ENCODE results near the gene UTS2R.
"Not testable (repeated sequence)": the region's sequence is repeated elsewhere in the genome, so short reads cannot be mapped to it uniquely, and the experiment has no call there.

The UTS2R gene

DNA sequence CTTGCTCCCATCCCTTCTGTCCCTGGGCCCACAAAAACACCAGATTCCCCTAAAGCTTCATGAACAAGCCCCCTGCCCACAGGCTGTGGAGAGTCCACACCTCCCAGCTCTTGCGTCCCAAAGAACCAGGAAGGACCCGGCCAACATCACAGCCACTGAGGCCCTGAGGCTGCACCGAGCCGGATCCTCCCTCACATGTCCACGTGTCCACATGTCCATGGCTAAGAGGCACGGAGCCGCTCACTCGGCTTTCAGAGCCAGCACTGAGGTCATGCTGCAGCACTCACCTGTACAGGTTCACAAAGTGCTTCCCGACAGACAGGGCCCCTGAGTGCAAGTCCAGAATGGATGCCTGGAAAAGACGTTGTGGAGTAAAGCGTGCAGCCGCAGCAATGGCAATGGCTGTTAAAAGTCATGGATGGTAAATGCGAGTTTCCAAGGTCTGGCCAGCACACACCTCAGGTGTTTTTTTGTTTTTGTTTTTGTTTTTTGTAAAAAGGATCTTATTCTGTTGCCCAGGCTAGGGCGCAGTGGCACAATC lies 34.6 kb downstream of the UTS2R start:
- FAIRE-seq (no peak), DNase-seq (ENCODE audit: low spot score) (no peak)

DNA sequence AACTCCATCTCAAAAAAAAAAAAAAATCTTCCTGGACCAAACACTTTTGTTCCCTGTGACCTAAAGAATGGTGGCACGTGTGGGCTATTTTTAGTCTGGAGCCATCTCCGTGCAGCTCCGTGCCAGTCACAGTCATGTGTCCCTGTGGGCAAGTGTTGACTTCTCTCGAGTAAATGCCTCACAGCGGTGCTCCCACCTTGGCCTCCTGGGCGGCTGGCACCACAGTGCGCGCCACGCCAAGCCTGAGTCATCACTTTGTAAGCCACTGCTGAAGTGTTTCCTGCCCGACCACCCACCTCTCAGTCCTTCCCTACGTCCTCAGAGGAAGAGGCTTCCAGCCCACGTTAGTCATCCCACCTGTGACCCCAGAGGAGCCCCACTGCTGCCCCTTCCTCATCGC lies 35.7 kb downstream of the UTS2R start:
- peak; percentile 92 for FAIRE-seq
- peak; percentile 85 for DNase-seq (ENCODE audit: low spot score)

DNA sequence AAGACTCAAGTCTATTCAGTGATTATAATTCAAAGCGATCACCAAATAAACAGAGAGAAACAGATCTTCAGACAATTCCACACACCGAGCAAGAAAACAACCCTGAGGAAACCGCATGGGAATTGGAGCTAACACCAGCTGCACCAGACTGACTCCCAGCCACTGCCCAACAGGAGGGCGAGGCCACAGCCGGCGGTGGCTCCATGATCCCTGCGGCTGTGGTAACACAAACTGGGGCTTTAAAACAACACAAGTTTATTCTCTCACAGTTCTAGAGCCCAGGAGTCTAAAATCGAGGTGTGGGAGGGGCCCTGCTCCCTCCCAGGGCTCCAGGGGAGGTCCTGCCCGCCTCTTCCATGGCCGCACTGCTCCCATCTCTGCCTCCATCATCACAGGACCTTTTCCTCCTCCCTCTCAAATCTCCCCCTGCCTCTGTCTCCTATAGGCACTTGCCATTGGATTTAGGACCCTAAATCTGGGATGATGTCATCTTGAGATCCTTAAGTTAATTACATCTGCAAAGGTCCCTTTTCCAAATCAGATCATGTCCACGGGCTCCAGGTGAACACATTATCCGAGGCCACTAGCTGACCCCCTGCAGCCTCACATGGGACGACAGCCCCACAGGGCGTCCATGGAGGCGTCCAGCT lies 36.8 kb downstream of the UTS2R start:
- DNase-seq (ENCODE audit: low spot score) (no peak), FAIRE-seq (no peak)

- peak; percentile 72 for FAIRE-seq
- no peak for DNase-seq (ENCODE audit: low spot score)
Observed at GRCh38 chr17:82408938-82409318, 37.4 kb downstream of the UTS2R start.

GRCh38 chr17:82410014-82410716 lies 38.6 kb downstream of the UTS2R start:
- peak; percentile 17 for FAIRE-seq
- no peak for DNase-seq (ENCODE audit: low spot score)

DNA sequence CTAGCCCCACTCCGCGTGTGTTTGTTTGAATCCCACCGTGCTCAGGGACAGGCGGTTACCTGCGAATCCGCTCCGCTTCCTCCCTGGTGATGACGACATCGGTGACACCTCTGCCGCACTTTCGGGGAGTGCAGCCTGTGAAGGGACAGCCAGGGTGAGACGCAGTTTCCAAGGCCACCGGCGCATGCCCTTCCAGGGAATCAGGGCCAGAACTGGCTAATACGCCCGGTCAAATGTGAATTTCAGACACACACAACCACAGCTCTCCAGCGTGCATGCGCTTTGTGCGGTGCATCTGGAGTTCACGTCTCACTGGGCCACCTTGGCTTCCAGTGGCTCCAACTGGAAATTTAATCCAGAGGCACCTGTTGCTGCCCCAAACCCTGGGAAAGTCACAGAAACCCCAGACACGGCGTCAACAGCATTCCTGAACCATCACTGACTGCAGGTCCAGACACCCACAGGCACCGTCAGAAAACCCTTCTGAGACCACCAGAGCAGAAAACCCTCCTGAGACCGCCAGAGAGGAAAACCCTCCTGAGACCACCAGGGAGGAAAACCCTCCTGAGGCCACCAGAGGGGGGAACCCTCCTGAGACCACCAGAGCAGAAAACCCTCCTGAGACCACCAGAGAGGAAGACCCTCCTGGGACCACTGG lies 40.0 kb downstream of the UTS2R start:
- FAIRE-seq (peak; percentile 30), DNase-seq (ENCODE audit: low spot score) (no peak)

DNA sequence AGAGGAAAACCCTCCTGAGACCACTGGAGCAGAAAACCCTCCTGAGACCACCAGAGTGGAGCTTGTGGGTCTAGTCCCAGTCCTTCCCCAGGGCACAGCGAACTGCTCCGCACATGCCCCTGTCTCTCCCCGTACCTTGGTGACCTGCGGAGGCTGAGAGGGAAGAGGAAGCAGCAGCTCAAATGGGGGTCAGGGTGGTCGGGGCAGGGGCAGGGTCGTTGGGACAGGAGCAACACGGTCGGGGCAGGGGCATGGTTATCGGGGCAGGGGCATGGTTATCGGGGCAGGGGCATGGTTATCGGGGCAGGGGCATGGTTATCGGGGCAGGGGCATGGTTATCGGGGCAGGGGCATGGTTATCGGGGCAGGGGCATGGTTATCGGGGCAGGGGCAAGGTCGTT lies 40.5 kb downstream of the UTS2R start:
- DNase-seq (ENCODE audit: low spot score); FAIRE-seq: not testable (repeated sequence)

DNA sequence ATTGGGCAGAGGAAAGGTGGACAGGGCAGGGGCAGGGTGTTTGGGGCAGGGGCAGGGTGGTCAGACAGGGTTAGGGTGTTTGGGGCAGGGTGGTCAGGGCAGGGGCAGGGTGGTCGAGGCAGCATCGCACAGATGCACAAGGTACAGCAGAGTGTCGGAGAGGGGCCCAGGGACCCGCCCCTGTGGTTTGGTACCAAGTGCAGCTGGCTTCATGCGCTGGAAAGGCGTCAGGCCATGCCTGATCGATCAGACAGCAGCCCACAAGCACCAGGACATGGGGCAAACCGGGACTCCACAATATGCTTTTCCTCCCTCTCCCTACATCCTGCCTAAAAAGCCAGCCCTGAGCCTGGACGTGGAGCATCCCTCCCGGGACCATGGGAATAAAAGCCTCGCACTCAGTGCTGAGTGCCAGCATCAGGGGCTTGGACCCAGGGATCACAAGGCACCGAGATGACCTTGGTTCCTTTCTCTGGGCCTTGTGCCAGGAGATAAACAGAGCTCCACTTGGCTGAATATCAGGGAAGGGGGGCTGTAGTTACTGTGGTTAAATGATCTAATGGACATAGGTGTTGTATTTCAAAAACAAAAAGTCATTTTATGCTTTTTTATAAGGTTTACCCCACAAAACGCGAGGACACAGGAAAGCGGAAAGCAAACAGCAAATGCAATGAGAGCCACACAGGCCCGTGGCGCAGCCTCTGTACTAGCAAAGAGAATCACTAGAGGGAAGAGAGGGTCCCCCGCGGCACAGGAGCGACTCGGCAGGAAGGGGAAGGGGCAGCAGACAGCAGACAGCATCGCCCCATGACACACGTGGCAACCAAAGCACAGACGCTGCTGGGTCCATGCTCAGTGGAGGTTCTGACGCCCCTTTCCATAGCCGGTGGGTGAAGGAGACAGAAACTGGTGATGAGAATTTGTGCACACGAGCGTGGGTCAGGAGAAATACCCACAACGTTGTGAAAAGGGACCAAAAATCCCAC lies 41.3 kb downstream of the UTS2R start:
- FAIRE-seq = no peak

DNA sequence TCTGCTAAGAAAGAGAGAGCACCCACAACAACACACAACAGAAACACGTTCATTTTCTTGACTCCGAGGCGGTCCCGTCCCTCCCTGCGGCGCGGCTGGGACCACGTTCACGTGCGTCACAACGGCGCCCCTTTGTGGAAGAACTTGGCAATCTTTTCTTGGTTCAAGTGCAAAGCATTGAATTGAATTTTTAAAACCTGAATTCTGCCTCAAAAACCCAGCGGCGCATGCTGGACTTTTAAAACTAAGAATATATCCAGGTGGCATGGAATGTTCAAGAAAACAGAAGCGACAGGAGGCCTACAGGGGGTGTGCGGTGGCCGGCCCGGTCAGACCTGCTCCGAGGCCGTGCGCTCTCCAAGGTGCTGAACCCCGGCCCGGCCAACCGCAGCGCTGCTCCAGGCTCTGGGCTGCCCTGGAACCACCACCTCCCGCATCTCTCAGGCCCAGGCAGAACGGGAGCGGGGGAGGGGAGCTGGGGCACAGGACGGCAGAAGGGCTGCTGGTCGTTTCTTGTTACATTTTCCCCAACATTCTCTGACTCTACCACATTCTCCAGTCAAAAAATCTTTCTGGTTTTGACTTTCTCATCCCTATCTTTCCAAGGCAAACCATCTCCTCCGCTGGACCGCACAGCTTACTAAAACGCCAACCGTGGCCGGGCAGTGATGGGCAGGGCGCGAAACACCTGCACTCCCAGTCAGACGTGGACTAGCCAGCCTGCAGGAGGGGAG lies 43.1 kb downstream of the UTS2R start:
- FAIRE-seq (no peak), DNase-seq (ENCODE audit: low spot score) (peak; percentile 84)

More for the DNA sequence above, 41.3 kb downstream of the UTS2R start:
- DNase-seq (ENCODE audit: low spot score) = no peak

- no peak for DNase-seq (ENCODE audit: low spot score)
- FAIRE-seq = no peak
Observed at GRCh38 chr17:82415336-82415735, 43.8 kb downstream of the UTS2R start.

- no peak for FAIRE-seq
- DNase-seq (ENCODE audit: low spot score) = no peak
Observed at GRCh38 chr17:82415786-82416185, 44.2 kb downstream of the UTS2R start.

GRCh38 chr17:82416264-82416663 lies 44.7 kb downstream of the UTS2R start:
- DNase-seq (ENCODE audit: low spot score) = no peak
- FAIRE-seq = no peak

DNA sequence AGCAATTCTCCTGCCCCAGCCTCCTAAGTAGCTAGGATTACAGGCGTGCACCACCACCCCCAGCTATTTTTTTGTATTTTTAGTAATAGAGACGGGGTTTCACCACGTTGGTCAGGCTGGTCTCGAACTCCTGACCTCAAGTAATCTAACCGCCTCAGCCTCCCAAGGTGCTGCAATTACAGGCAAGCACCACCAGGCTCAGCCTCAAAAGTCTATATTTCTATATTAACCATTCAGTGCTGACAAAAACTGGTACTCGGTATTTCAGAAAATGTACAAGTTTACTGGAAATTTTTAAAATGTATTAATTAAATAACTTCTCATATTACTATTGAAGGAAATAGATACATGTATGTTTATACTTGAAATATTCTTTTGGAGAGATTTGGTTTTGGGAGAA lies 45.2 kb downstream of the UTS2R start:
- DNase-seq (ENCODE audit: low spot score) = no peak
- FAIRE-seq = no peak

- DNase-seq (ENCODE audit: low spot score) = peak; percentile 99
- FAIRE-seq = peak; percentile 70
Observed at GRCh38 chr17:82418001-82418986, 46.7 kb downstream of the UTS2R start, which contains the start of the genes HEXD and OGFOD3. HEXD (plus strand) TSS chr17:82418347; CDS start chr17:82419800, 1,453 bp downstream. OGFOD3 (minus strand) TSS chr17:82418586; CDS start chr17:82418485, 101 bp downstream.

- FAIRE-seq = no peak
Observed at GRCh38 chr17:82419540-82419939, 48.0 kb downstream of the UTS2R start.

DNA sequence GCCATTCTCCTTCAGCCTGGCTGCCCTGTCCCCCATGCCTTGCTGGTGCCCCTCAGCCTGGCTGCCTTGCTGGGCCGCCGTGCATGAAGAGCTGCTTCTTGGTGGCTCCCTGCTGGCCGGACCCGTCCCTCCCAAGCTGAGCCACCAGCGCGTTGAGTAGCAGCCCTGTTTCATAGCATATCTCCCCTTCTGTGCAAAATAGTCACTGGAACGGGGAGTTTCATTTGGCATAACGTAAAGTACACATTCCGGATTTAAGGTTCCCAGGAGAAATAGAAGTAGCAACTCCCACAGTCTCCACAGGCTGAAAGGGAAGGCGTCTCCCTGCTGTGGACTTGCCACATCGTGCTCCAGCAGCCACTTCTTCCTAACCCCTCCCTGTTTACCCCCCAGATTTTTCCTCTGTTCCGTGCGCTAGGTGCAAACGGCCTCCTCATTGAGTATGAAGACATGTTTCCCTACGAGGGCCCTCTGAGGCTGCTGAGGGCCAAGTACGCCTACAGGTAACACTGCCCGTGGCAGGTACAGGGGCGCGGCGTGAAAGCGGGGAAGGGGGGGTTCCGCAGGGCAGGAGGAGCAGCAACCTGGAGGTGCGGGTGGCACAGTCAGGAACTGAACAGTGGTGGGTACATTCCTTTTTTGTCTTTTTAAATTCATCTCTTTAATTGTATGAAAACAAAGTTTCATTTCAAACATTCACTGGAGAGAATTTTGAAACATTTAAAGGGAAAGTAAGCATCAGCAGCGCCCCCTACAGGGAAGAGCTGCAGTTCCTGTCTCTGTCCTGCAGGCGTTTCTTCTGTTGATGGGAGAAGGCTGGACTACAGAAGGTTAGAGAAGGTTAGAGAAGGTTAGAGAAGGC lies 52.7 kb downstream of the UTS2R start:
- FAIRE-seq (no peak), DNase-seq (ENCODE audit: low spot score) (peak; percentile 40)

More at GRCh38 chr17:82419540-82419939, 48.0 kb downstream of the UTS2R start:
- DNase-seq (ENCODE audit: low spot score) = no peak

- no peak for FAIRE-seq
- no peak for DNase-seq (ENCODE audit: low spot score)
Observed at GRCh38 chr17:82424863-82425159, 53.2 kb downstream of the UTS2R start.
